ENCODE data around the gene LANCL2.

DNA sequence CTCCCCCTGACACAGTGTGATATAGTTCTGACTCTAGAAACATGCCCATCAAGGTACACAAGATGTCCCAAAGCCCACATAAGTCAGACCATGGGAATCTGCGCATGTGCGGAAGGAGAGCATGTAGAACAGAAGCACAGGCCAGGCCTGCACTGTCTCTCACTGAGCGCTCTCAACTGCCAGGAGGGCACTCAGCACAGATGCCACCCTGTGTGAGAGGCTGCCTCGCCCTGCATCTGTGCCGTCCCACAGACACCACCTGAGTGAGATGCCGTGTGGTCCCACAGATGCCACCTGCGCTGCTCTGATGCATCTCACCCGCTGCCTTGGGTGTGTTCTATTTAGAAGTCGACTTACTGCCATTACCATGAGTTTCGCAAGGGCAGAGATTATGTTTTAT is 108.8 kb downstream of the LANCL2 start:
- TF ChIP-seq, protein P1, sequence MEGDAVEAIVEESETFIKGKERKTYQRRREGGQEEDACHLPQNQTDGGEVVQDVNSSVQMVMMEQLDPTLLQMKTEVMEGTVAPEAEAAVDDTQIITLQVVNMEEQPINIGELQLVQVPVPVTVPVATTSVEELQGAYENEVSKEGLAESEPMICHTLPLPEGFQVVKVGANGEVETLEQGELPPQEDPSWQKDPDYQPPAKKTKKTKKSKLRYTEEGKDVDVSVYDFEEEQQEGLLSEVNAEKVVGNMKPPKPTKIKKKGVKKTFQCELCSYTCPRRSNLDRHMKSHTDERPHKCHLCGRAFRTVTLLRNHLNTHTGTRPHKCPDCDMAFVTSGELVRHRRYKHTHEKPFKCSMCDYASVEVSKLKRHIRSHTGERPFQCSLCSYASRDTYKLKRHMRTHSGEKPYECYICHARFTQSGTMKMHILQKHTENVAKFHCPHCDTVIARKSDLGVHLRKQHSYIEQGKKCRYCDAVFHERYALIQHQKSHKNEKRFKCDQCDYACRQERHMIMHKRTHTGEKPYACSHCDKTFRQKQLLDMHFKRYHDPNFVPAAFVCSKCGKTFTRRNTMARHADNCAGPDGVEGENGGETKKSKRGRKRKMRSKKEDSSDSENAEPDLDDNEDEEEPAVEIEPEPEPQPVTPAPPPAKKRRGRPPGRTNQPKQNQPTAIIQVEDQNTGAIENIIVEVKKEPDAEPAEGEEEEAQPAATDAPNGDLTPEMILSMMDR (IDR thresholded peaks at IDR 0.05), result no peak
- TF ChIP-seq POLR2A (IDR thresholded peaks at IDR 0.05), result no peak
